Breast epithelium (tissue), 3 donors: Measurements from ENCODE around the gene CHST8.

Experiments
- POLR2A ChIP-seq: fragments of 450-650 bp; IDR thresholded peaks from one replicate; pipeline ENCODE4 v1.6.1; 2016; ENCODE audit warnings: antibody characterized with exemption, mild to moderate bottlenecking, moderate library complexity
- TF ChIP-seq, protein P1 (sequence below), 3 donors: fragments of 450-650 bp; IDR thresholded peaks; one replicate each; pipeline ENCODE4 v1.5.1; 2016 to 2017; ENCODE audit warnings: antibody characterized with exemption in 3 of 3, mild to moderate bottlenecking in 3 of 3, moderate library complexity in 3 of 3

DNA sequence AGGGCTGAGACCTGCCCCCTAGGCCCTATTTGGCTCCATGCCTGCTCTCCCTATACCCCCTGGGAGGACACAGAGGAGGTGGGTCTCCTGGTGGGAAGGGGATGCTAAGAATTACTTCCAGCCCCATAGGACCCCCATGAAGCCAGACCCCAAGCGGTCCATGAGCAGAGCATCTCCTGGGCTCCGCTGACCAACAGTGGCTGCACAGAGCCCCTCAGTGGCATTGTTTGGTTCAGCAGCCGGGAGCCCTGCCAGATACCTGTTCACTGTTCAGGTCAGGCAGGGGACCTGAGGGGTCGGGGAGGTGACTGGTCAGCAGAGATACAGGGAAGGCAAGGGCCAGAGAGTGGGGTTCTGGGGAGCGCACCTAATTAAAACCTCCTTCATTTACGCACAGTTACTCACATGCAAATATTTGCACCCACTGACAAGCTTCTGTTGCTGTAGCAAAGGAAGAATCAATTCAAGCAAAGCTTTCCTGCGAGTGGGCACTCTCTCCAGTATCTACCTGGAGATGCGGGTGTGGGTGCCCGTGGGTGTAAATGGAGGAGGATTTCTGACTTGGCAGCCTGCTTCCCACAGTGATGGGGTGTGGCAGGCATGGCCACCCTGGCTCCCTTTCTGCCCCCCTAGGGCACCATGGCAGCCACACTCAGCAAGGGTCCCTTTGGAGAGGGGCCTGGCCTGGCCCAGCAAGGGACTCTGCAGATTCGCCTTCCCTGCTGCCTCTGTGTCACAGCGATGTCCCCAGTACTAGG, 83.5 kb downstream of the CHST8 start:
- TF ChIP-seq, protein P1, sequence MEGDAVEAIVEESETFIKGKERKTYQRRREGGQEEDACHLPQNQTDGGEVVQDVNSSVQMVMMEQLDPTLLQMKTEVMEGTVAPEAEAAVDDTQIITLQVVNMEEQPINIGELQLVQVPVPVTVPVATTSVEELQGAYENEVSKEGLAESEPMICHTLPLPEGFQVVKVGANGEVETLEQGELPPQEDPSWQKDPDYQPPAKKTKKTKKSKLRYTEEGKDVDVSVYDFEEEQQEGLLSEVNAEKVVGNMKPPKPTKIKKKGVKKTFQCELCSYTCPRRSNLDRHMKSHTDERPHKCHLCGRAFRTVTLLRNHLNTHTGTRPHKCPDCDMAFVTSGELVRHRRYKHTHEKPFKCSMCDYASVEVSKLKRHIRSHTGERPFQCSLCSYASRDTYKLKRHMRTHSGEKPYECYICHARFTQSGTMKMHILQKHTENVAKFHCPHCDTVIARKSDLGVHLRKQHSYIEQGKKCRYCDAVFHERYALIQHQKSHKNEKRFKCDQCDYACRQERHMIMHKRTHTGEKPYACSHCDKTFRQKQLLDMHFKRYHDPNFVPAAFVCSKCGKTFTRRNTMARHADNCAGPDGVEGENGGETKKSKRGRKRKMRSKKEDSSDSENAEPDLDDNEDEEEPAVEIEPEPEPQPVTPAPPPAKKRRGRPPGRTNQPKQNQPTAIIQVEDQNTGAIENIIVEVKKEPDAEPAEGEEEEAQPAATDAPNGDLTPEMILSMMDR (IDR thresholded peaks at IDR 0.05), result no peak
- TF ChIP-seq POLR2A, result no peak
